MG63 (cell line): ENCODE measurements around the gene HUNK. TPM values are rescaled to one million over a fixed set of nuclear protein-coding genes. Genes with fewer than 3 reads are reported as not detected.

Source experiments
- DNase-seq: peaks from one replicate; pipeline ENCODE4 v3.0.0-alpha.2; 2020
- H3K27me3 ChIP-seq: fragments of 250-450 bp; sonication (Bioruptor Pico); 2 replicates; pipeline ENCODE4 v1.5.1; 2020; ENCODE audit warnings: mild to moderate bottlenecking, moderate library complexity
- H3K36me3 ChIP-seq: fragments of 250-450 bp; sonication (Bioruptor Pico); 2 replicates; pipeline ENCODE4 v1.5.1; 2020; ENCODE audit warnings: mild to moderate bottlenecking, moderate library complexity
- H3K4me3 ChIP-seq: fragments of 250-450 bp; sonication (Bioruptor Pico); 2 replicates; pipeline ENCODE4 v1.5.1; 2020; ENCODE audit warnings: mild to moderate bottlenecking, moderate library complexity
- H3K9me3 ChIP-seq: fragments of 250-450 bp; sonication (Bioruptor Pico); 2 replicates; pipeline ENCODE4 v1.5.1; 2020; ENCODE audit warnings: mild to moderate bottlenecking, moderate library complexity
- total RNA-seq: library from RNA; depleted of rRNA; stranded (reverse); fragments of >200 nt; shearing (Covaris generic); gene quantifications from 2 replicates; pipeline ENCODE4 v1.2.3, GENCODE V29; 2014; ENCODE audit warnings: low replicate concordance

Gene HUNK
- total RNA-seq, 1 experiment from 2014 or later, result 0.23 TPM

- Histone ChIP-seq H3K27me3 (no peaks in the 10 kb centered on the region), H3K4me3 (no peak overlapping the region), H3K36me3 (no peaks in the 10 kb centered on the region), H3K9me3 (no peaks in the 10 kb centered on the region)
- DNase-seq, result peak; percentile 48
Measured at GRCh38 chr21:31905503-31906451, 33.0 kb downstream of the HUNK start.

DNA sequence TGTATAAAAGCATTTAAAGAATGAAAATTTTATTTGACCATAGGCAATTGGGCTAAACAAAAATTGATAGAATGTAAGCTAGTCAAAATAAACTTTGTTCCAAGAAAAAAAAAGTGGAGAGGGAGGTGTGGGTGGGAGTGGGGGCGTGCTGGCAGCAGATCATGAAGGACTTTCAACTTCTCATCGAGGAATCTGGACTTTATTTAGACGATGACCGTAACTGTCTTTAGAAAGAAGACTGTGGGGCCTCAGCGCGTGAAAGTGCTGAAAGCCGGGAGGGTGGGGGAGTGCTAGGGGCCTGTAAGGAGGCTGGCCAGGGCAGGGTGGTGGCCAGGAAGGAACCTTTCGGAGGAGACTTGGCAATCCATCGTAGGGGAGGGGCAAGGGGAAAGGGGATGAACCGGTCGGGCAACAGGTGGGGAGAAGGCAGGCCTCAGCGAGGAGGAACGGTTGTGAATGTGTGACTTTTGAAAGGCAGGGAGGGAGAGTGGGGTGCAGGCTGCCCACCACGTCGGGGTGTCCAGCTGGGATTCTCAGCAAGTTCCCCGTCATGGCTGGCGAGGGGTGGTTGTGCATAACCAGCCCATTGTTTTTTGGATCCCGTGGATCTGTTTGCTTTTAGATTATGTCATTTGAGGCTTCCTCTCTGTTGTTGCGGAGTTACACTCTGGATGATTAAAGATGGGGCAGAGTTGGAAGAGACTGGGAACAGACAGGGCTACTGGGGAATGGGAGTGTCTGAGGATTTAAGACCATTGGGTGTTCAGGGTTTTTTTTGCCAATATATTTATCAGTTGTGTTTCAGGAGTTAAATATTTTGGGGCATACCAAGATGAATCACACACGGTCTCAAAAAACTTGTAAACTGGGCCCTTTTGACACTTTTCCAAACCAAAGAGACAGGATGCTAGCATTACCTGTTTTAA, 35.5 kb downstream of the HUNK start:
- Histone ChIP-seq H3K4me3 (no peak overlapping the region), H3K36me3 (no peaks in the 10 kb centered on the region), H3K27me3 (no peaks in the 10 kb centered on the region), H3K9me3 (no peaks in the 10 kb centered on the region)
- peak; percentile 54 for DNase-seq

- H3K36me3 ChIP-seq, result no peaks in the 10 kb centered on the region
- no peaks in the 10 kb centered on the region for H3K9me3 ChIP-seq
- no peak overlapping the region for H3K4me3 ChIP-seq
- no peaks in the 10 kb centered on the region for H3K27me3 ChIP-seq
- no peak for DNase-seq
Measured at GRCh38 chr21:31909153-31910073, 36.6 kb downstream of the HUNK start.

GRCh38 chr21:31910074-31910470, 37.3 kb downstream of the HUNK start:
- no peaks in the 10 kb centered on the region for H3K9me3 ChIP-seq
- H3K4me3 ChIP-seq, result no peak overlapping the region
- H3K27me3 ChIP-seq, result no peaks in the 10 kb centered on the region
- no peaks in the 10 kb centered on the region for H3K36me3 ChIP-seq
- no peak for DNase-seq

- Histone ChIP-seq H3K27me3 (no peaks in the 10 kb centered on the region), H3K9me3 (no peaks in the 10 kb centered on the region)
- peak; percentile 60 for DNase-seq
Measured at GRCh38 chr21:31911138-31911907, 38.5 kb downstream of the HUNK start.

DNA sequence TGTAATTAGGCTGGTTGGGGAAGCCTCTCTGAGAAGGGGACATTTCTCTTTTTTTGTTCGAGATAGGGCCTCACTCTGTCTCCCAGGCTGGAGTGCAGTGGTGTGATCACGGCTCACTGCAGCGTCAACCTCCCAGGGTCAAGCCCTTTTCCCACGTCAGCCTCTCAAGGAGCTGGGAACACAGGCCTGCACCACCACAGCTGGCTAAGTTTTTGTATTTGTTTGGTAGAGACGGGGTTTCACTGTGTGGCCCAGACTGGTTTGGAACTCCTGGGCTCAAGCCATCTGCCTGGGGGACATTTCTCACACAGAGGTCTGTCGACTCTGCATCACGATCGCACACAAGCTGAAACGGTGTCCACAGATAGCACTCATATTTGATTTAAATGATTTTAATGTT, 39.7 kb downstream of the HUNK start:
- no peak overlapping the region for H3K4me3 ChIP-seq
- no peaks in the 10 kb centered on the region for H3K27me3 ChIP-seq
- no peaks in the 10 kb centered on the region for H3K9me3 ChIP-seq
- H3K36me3 ChIP-seq, result no peaks in the 10 kb centered on the region
- DNase-seq, result no peak

More at GRCh38 chr21:31911138-31911907, 38.5 kb downstream of the HUNK start:
- Histone ChIP-seq H3K4me3 (no peak overlapping the region), H3K36me3 (no peaks in the 10 kb centered on the region)

DNA sequence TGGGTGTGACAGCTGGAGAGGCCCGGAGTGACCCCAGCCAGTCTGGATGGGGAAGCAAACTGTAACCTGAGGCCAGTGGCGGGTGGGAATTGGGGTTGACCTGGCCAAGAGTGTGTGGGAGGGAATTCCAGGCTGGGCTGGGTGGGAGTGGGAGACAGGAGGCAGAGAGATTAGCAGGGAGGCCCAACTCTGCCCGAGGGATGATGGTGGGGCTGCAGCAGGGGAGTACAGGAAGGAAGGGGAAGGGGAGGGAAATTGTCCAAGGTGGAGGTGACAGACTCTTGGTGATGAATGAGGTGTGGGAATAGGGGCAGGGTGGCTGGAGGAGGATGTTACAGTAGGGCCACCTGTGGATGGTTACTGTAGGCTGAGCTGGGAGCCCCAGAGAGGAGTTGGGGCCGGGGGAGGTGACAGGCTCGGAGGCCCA, 40.4 kb downstream of the HUNK start:
- Histone ChIP-seq H3K36me3 (no peaks in the 10 kb centered on the region), H3K9me3 (no peaks in the 10 kb centered on the region), H3K4me3 (no peak overlapping the region), H3K27me3 (no peaks in the 10 kb centered on the region)
- DNase-seq, result no peak

DNA sequence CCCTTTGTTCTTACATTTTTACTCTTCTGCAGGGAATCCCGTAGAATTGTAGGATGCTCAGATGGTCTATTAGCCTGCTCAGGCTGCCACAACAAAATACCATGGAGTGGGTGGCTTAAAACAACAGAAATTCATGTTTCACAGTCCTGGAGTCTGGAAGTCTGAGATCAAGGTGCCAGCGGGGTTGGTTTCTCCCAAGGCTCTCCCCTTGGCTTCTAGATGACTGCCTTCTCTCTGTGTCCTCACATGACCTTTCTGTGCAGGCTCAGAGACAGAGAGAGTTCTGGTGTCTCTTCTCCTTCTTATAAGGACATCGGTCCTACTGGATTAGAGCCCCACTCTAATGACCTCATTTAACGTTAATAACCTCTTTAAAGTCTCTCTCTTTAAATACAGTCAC, 41.7 kb downstream of the HUNK start:
- no peak for DNase-seq
- Histone ChIP-seq H3K27me3 (no peaks in the 10 kb centered on the region), H3K36me3 (no peaks in the 10 kb centered on the region), H3K4me3 (no peak overlapping the region), H3K9me3 (no peaks in the 10 kb centered on the region)

GRCh38 chr21:31915566-31915965, 42.7 kb downstream of the HUNK start:
- Histone ChIP-seq H3K4me3 (no peak overlapping the region), H3K9me3 (no peaks in the 10 kb centered on the region), H3K27me3 (no peaks in the 10 kb centered on the region), H3K36me3 (no peaks in the 10 kb centered on the region)
- DNase-seq, result no peak

- no peak overlapping the region for H3K4me3 ChIP-seq
- H3K36me3 ChIP-seq, result no peaks in the 10 kb centered on the region
- no peaks in the 10 kb centered on the region for H3K9me3 ChIP-seq
- H3K27me3 ChIP-seq, result no peaks in the 10 kb centered on the region
- no peak for DNase-seq
Measured at GRCh38 chr21:31917108-31917507, 44.3 kb downstream of the HUNK start.

DNA sequence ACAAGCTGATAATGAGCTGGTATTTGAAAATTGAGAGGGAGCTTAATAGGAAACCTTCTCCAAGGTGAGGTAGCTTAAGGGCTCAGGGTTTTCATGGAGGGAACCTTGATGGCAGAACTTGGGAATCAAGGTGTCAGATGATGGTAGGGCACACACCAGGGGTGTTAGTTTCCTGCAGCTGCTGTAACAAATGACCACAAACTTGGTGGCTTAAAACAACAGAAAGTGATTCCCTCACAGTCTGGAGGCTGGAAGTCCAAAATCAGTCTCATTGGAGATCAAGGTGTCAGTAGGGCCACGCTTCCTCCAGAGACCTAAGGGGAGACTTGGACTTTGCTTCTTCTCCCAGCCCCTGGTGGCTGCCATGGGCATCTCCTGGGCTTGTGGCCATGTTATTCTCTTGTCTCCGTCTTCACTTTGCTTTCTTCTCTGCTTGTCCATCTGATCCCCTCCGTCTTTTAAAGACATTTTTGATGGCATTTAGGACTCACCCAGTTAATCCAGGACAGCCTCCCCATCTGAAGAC, 45.5 kb downstream of the HUNK start:
- H3K4me3 ChIP-seq, result no peak overlapping the region
- no peak for DNase-seq
- H3K9me3 ChIP-seq, result no peaks in the 10 kb centered on the region
- H3K27me3 ChIP-seq, result no peaks in the 10 kb centered on the region
- H3K36me3 ChIP-seq, result no peaks in the 10 kb centered on the region

DNA sequence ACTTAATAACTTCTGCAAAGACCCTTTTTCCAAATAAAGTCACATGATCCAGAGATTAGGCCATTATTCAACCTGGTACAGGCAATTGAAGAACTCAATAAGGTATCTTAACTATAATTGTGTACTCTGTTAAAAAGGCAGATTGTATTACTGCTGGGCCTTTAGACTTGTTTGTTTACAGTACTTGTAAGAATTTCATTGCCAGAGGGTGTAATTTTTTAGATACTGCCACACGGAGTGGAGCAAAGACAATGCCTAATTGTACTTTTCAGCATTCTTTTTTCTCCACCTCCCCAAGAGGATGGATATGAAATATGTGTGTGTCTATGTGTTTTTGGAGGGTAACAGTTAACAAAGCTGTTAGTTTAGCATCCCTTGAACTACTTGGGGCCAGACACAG, 47.5 kb downstream of the HUNK start:
- DNase-seq, result no peak
- Histone ChIP-seq H3K4me3 (no peak overlapping the region), H3K9me3 (no peaks in the 10 kb centered on the region), H3K36me3 (no peaks in the 10 kb centered on the region), H3K27me3 (no peaks in the 10 kb centered on the region)

DNA sequence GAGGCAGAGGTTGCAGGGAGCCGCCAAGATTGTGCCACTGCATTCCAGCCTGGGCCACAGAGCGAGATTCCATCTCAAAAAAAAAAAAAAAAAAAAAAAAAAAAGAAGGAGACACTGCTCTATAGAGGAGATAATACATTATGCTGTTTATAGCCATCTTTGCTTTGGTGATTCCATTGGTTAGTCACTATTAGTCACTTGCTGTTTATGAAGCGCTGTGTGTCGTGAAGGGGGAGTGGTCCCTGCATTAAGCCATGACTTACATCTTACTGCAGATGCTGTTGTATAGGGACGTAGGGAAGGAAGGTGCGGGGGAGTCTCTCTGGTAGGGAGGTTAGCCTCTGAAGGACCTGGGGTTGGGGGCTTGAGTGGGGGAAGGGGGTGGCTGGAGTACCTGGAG, 48.3 kb downstream of the HUNK start:
- no peaks in the 10 kb centered on the region for H3K27me3 ChIP-seq
- DNase-seq, result peak; percentile 55
- no peaks in the 10 kb centered on the region for H3K9me3 ChIP-seq
- H3K36me3 ChIP-seq, result no peaks in the 10 kb centered on the region
- H3K4me3 ChIP-seq, result no peak overlapping the region

DNA sequence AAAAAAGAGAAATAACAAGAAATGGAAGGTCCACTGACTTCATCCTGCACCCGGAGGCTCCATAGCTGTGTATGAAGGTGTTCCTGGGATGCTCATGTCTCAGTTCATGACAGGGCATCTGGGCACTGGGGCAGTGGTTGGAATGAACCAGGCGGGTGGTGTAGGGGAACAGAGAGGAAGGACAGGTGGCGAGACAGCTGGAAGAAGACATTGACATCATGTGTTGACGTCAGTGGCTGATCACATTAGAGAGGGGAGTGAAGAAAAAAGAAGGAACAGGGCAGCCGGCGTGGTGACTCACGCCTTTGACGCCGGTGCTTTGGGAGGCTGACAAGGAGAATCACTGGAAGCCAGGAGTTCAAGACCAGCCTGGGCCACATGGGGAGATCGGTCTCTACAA, 50.1 kb downstream of the HUNK start:
- Histone ChIP-seq H3K27me3 (no peaks in the 10 kb centered on the region), H3K36me3 (no peaks in the 10 kb centered on the region), H3K4me3 (no peak overlapping the region), H3K9me3 (peaks cover 2% of the 10 kb centered on the region; the same call in 1 of the 2 replicates)
- no peak for DNase-seq

- no peak overlapping the region for H3K4me3 ChIP-seq
- peaks cover 2% of the 10 kb centered on the region; the same call in 1 of the 2 replicates for H3K9me3 ChIP-seq
- H3K36me3 ChIP-seq, result no peaks in the 10 kb centered on the region
- H3K27me3 ChIP-seq, result no peaks in the 10 kb centered on the region
- no peak for DNase-seq
Measured at GRCh38 chr21:31923756-31924155, 50.9 kb downstream of the HUNK start.
